GM19468 (cell line): Measurements from ENCODE around the gene UMOD.

ENCODE experiments used
- ATAC-seq: cut with Tn5 transposase; IDR thresholded peaks from one replicate; pipeline ENCODE4 v1.9.1; 2021; ENCODE audit warnings: mild to moderate bottlenecking, moderate library complexity, moderate number of reproducible peaks; ENCODE audit not compliant: unreplicated experiment; ENCODE audit errors: extremely low read depth

Gene UMOD

DNA sequence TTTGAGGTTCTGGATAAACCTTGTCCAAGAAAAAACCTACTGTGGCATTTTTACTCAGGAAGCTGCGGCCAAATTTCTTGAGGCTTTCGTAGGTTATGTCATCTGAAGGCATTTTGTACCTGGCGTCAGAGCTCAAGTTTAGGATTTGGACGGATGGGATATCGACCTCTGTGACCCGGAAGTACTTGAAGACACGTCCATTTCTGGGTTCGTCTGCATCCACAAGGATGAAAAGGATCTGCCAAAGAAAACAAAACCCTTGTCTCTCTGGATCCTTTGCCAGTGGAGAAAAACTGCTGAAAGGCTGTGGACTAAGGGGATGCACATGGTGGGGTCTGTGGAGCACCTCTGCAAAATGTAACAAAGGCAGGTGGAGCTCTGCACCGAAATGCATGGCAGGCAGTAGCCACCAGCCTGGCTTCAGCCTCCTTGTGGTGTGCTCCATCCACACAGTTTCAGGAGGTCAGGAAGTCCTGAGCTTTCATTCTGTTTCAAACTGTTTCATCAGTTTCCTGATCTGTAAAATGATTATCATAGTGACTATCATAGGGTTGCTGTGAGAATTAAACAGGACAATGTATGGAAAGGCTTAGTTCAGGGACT lies 17.0 kb upstream of the UMOD start:
- no peak for ATAC-seq

DNA sequence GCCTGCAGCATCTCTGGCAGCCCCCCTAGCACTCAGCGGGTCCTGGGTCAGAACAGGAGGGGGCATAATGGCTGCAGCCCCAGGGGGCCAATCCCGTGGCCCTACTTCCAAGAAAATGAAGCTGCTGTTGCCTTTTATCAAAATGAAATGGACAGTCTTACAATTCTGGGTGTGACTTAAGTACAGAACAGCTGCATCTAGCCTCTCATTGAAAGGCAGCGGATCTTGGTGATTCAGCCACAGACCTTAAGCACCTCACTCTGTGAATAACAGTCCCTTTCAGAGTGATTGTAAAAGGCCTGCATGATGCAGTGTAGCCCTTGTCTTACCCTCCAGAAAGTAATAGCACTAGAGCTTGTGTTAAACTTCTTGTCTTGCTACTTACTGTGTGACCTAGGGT lies 11.5 kb upstream of the UMOD start:
- ATAC-seq, result no peak

DNA sequence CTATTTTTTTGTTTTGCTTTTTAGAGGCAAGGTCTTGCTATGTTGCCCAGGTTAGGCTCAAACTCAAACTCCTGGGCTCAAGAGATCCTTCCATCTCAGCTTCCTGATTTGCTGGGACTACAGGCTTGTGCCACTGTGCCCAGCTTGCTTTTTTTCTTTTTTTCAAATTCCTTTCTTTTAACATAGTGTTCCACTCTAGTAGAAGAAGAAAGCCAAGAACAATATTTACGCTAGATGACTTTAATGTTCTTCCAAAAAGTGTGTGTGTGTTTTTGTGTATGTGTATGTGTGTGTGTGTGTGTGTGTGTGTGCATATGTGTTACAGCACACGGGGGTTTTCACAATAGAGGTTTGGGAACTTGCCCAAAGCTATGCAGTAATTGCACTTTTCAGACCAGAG lies 10.7 kb upstream of the UMOD start:
- no peak for ATAC-seq

DNA sequence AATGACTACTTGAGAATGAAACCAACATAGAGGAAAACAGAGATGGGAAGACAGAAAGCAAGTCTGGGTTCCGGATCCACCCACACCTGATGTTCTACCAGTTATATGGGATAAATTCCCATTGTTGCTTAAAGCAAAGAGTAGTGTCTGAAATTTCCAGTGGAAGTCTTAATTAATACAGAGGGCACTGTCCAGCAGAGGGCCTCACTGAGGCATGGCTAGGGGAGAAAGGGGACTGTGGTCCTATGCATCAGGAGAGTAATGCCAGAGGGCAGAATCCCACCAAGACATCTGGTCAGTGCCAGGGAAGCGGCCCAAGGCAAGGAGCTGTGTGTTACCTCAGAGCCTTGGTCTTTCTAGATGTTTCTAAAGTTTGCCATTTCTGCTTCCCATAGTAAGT lies 7.5 kb upstream of the UMOD start:
- no peak for ATAC-seq

DNA sequence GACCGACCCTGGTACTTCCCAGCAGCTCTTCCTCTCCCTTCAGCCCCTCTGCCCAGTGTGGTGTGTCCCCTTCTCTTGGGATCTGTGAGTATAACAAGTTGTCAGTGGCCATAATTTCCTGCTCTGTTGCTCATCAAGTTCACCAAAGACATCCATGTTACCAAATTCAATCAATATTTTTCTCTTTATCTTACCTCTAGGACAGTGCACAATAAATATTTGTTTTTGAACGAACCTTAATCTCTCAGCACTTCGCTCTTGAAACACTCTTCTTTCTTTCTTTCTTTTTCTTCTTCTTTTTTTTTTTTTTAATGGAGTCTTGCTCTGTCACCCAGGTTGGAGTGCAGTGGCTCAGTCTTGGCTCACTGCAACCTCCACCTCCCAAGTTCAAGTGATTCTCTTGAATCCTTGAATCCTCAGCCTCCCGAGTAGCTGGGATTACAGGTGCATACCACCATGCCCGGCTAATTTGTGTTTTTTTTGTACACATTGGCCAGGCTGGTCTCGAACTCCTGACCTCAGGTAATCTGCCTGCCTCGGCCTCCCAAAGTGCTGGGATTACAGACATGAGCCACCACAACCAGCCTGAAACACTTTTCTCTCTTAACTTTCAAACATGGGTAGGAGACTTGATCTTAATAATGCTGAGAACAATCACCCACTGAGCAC lies 2.7 kb upstream of the UMOD start:
- ATAC-seq, result no peak

DNA sequence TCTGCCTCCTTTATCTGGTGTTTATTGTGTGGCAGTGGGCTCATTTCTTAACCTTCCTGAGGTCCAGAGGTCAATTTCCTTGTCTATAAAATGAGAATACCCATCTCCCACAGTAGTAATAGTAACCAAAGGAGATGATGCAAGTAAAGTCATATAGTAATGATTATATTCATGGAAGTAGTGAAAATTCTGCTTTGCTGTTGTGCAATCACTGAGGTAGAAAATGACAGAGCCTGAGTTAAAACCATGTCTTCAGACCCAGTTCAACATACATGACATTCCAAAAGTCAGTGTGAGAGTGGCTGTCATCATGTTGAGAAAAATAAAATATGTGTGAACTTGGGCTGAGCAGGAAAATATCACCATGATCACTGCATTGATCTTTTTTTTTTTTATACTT lies 864 bp upstream of the UMOD start:
- no peak for ATAC-seq

DNA sequence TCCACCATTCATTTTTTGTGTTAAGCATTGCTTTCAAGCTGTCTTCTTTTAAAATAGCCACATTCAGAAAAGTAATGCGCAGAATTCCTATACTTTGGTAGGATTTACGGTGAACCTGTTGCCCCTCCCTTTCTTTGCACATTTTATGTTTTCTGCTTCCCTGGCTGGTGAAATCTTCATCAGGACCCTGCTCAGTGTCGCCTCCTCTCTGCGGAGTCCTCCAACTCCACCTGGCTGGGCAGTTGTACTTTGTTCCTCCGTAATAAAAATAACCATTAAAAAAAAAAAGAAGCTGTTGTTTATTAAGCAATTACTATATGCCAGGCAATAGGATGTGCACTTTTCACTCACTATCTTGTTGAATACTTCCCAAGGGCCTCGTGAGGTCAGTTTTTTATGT lies 2.9 kb downstream of the UMOD start:
- ATAC-seq, result no peak

DNA sequence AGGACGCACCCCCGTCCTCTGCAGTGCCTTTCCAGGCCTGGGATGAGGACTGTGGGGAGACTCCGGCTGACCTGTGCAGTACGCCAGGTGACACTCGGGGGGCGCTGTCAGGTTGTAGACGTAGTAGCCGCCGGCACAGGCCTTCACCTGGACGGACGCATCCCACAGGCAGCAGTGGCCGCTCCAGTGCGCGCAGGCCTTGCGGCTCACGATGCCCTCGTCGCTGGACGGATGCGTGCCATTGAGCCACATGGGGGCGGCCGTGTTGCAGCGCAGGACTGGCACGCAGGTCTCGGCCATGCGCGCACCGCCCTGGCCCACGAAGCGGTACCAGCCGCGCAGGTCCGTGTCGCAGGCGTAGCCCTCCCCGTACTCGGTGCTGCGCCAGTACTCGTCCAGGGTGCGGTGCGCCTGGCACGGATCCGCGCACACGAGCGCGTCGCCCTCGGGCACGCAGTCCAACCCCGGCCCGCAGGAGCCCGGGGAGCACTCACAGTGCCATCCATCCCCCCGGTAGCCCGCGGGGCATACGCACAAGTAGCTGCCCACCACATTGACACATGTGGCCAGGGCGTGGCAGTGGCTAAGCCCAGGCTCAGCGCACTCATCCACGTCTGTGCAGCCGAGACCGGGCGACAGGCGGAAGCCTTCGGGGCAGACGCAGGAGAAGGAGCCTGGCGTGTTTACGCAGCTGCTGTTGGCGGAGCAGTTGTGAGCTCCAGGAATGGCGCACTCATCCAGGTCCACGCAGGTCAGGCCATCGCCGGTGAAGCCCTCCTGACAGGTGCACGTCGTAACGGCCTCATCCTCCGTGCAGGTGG lies 3.9 kb downstream of the UMOD start:
- no peak for ATAC-seq

DNA sequence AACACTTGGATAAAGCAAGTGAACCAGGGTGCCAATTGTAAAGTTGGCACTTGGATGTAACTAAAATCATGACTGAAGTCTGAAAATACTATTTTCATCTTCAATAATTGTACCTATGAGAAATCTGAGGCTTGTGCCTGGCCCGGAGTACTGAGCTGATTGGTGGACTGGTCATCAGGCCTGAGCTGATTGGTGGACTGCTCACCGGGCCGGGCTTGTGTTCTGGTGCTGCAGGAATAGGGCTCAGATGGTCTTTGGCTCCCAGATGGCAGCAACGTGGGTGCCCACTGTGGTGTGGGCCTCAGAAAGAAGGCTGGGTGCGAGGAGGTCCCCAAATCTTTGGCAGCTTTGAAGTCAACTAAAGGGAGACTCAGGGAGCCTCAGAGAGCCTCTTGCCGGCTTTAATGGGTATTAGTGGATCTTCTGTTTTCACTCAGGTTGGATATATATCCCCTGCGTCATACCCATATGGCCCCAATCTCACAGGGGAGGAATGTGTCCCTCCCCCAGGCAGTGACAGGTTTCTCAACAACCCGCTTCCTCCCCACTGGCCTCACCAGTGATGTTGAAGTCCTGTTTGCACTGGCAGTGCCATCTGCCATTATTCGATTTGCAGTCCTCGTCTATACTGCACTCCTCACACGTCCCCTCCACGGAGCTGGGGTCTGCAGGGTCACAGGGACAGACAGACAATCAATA lies 4.7 kb downstream of the UMOD start:
- no peak for ATAC-seq

DNA sequence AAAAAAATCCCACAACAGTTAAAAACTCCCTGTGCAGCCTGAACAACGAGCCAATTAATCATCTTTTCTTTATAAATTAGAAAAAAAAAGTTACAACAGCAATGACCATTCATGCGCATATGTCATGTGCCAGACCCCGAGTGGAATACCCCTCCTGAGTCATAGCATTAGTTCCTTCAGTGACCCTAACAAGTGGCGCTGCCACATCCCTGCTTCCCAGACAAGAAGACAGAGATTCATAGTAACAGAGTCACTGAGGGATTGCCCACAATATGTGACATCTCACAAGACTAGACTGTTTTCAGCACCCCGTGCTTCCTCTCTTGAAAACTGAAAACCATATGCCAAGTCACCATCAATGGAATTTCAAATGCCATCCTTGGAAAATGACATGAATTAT lies 7.9 kb downstream of the UMOD start:
- no peak for ATAC-seq

DNA sequence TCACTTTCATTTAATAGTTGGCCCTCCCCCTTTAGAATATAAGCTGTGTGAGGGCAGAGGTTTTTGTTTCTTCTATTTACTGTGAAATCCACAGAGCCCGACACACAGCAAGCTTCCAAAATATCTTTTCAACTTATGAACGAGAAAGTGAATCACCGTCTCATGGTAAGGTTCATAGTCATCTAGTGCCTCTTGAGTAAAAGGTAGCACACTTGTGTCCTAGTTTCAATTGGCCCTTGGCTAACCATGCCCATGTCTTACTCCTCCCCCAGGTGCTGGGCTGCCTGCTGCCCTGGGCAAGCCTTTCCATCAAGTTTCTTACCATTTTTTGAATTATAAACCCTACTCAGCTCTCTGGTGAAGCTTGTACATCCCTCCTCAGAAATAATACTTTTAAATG lies 12.8 kb downstream of the UMOD start:
- no peak for ATAC-seq

DNA sequence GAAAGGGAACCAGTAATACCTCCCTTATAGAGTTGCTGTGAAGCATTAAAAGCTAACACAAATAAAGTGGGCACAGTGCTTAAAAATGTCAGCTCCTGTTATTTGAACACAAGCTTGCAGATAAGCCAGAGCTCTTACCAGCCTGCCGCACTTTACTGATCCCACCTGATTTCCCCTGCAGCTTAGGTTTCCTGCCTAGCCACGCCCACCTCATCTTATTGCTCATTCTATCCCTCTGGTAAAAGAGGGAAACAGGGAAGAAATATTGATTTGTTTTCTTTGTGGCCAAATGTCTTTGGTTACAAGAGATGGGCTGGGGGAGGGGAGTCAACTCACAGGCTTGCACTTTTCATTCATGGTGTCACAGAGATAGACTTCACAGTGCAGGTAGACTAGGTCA lies 15.6 kb downstream of the UMOD start:
- no peak for ATAC-seq

DNA sequence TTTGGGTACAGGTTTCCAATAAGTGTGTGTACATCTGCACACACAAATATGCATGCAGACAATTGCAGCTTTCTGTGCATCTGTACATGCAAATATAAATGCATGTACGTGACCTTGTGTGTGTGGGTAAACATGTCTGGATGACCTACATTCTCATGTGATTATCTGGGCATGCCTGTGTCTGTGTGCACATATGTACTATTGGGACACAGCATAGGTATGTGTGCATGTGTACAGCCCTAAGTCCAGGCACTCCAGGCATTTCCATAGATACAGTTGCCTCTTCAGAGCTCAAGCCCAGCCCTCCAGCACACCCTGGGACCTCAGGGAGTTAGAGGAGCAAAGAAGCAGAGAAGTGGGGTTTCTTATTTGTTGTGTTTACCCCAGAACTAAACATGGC lies 18.1 kb downstream of the UMOD start:
- no peak for ATAC-seq

DNA sequence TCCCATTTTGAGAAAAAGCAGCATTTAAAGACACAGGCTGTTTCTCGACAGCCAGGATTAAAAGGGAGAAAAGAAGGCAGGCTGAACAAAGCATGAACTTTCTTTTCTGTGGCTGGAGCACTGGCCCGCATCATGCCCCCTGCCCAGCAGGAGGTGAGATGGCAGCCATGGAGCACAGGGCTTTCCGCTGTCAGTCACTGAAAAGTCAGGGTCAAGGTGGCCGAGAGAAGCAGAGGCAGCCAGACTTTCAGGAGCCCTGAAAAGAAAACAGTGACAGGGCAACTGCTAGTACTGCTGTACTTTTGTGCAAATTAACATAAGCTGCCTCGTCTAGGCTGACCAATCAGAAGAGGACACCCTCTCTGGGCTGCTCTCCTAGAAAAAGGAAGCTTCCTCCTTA lies 19.4 kb downstream of the UMOD start:
- ATAC-seq, result no peak

DNA sequence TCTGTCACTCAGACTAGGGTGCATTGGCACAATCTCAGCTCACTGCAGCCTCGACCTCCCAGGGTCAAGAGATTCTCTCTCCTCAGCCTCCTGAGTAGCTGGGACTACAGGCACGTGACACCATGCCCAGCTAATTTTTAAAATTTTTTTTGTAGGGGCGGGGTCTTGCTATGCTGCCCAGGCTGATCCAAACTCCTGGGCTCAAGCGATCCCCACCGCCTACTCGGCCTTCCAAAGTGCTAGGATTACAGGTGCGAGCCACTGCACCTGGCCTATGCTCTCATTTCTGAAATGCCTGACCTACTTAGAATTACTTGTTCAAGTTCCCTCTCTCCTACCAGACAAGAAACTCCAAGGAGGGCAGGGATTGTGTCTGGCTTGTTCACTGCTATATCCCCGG lies 20.1 kb downstream of the UMOD start:
- ATAC-seq, result no peak

DNA sequence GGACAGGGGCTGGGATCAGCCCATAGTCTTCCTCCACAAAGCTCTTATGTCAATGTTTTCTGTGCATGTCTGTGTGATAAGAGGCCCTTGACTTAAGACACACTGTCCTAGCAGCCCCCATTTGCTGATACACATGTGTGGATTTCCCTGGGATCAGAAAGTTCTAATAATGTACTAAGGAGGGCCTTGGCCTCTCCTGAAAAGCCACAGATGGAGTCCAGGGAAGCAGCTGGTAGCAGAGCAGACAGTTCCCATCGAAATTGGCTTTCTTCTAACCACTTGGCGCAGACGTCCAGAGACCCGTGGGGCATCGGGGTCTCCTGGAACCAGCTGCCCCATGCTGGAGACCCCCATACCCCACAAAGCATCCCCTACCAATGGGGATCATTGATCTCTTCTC lies 20.9 kb downstream of the UMOD start:
- no peak for ATAC-seq

DNA sequence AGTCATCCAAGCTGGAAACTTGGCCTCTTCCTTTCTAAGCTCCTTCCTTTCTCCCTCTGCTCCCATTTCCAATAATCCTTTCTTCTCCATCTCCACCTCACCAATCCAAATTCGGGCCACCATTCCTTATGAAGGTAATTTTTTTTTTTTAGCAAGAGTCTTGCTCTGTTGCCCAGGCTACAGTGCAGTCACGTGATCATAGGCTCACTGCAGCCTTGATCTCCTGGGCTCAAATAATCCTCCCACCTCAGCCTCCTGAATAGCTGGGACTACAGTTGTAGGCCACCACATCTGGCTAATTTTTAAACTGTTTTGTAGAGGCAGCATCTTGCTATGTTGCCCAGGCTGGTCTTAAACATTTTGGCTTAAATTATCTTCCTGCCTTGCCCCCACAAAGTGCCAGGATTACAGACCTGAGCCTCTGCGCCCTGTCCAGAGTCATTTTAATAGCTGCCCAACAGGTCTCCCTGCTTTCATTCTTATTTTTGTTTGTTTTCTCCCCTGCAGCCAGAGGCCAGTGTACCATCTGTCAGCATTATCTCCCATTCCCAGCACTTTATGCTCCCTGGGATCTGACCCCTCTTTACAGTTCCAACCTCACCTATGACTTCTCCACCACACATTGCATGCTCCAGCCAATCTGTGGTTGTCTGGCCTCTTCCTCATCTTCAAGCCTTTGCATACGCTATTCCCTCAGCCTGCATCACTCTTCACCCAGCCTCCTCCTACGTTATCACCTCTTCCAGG lies 22.9 kb downstream of the UMOD start:
- ATAC-seq, result no peak

DNA sequence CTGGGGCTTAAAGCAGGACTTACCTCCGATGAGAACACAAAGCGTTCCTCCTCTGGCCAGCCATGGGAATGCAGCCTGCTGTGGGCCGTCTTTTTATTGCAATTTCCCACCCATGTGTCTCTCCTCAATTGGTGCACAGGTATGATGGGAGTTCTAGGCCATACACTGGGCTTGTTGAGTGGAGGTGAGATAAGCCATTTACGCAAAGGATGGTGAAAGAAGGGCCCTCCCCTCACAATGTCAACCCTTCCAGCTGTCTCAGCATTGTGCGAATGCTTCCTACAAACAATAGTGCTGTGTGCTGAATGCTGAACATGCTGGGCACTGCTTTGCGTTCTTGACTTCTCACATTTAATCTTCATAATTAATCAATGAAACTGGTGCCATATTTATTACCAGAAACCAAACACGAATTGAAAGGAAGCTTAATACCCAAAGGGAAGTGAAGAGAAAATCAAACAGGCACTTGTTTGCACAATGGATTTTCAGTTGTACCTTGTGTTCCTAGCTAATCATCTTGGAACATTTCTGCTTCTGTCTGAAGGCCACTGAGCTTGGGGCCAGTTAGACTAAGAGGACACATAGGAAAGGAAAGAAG lies 25.0 kb downstream of the UMOD start, which contains the start of gene GP2:
Gene GP2 (minus strand): TSS at position 70 of the 598 bp plus-strand sequence. CDS start 1,082 bp downstream, outside the sequence.
- ATAC-seq, result no peak

DNA sequence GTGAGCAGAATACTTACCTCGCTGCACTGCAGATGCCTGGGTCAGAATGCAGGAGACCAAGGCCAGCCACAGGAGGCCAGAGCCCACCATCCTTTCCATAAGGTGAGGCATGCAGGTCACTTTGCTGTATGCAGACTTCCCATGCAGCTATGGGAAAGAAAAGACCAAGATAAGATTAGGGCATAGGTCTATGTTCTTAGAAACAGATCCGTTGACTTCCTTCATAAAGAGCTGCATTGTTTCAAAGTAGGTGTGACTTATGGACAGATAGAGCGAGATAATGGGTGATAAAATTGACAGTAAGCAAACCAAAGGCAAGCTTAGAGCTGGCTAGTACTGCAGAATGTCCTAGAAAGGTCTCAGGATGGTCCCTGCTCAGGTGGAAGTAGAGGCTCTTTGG lies 26.2 kb downstream of the UMOD start:
- no peak for ATAC-seq

DNA sequence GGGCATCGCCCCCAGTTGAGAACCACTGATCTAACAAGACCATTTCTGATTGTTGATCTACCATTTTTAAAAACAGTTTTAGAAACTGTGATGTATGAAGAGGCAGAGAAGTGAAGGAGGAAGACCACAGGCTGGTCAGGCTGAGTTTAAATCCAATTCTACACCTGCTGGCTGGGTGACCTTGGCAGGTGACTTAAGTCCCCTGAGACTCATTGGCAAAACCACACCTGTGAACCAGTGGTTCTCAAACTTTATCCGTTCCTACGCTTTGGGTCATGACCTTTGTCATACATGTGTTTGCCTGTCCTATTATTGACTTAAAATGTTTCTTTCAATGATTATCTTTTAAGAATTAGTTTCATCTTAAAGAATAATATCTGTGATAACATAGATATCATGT lies 27.5 kb downstream of the UMOD start:
- no peak for ATAC-seq
